SU-DHL-6 (cell line): ENCODE data around the gene NHS.

ENCODE experiments used
- H2AFZ ChIP-seq: fragments of 200-600 bp; sonication (generic); 2 replicates; pipeline ENCODE4 v1.6.1; 2014; ENCODE audit warnings: low read depth, mild to moderate bottlenecking, moderate library complexity, mixed read lengths, antibody characterized with exemption, low read length; ENCODE audit not compliant: severe bottlenecking
- H3F3A ChIP-seq: fragments of 200-600 bp; shearing (Covaris generic); 2 replicates; pipeline ENCODE4 v1.6.0; 2016; ENCODE audit warnings: antibody characterized with exemption, mild to moderate bottlenecking; ENCODE audit not compliant: insufficient read depth
- H3K27ac ChIP-seq: fragments of 200-600 bp; sonication (generic); 2 replicates; pipeline ENCODE4 v1.5.1; 2016; ENCODE audit warnings: low read depth, mild to moderate bottlenecking, low read length, moderate library complexity, mixed read lengths
- H3K27me3 ChIP-seq: fragments of 200-600 bp; sonication (generic), shearing (Covaris generic); 2 replicates; pipeline ENCODE4 v1.6.0; 2014; ENCODE audit warnings: mild to moderate bottlenecking, low read length
- H3K36me3 ChIP-seq: fragments of 200-600 bp; sonication (generic); 2 replicates; pipeline ENCODE4 v1.6.1; 2014; ENCODE audit warnings: mild to moderate bottlenecking, low read length, mixed read lengths
- H3K4me2 ChIP-seq: fragments of 300-600, 200-600 bp; shearing (Covaris generic), sonication (generic); 2 replicates; pipeline ENCODE4 v1.6.0; 2014; ENCODE audit warnings: low read length, low read depth, mild to moderate bottlenecking; ENCODE audit not compliant: poor library complexity, severe bottlenecking
- H3K4me3 ChIP-seq: fragments of 200-600 bp; sonication (generic); 2 replicates; pipeline ENCODE4 v1.5.1; 2014; ENCODE audit warnings: antibody characterized with exemption, low read length, mild to moderate bottlenecking, mixed read lengths; ENCODE audit not compliant: insufficient read depth, poor library complexity, severe bottlenecking
- H3K79me2 ChIP-seq: fragments of 200-600 bp; sonication (generic); 2 replicates; pipeline ENCODE4 v1.6.1; 2014; ENCODE audit warnings: mild to moderate bottlenecking, low read length, moderate library complexity; ENCODE audit not compliant: insufficient read depth
- H3K9ac ChIP-seq: fragments of 200-600 bp; sonication (generic); 2 replicates; pipeline ENCODE4 v1.7.0; 2014; ENCODE audit warnings: mild to moderate bottlenecking, low read length
- H3K9me2 ChIP-seq: fragments of 200-600 bp; sonication (generic); replicated peaks from 2 replicates; pipeline ENCODE4 v1.6.1; 2014; ENCODE audit warnings: low read length; ENCODE audit not compliant: insufficient read depth
- H3K9me3 ChIP-seq: fragments of 200-600 bp; sonication (generic); 2 replicates; pipeline ENCODE4 v1.6.1; 2014; ENCODE audit warnings: low read length, mixed read lengths; ENCODE audit not compliant: insufficient read depth
- H4K20me1 ChIP-seq: fragments of 200-600 bp; sonication (generic); 2 replicates; pipeline ENCODE4 v1.6.1; 2014; ENCODE audit warnings: low read depth, mild to moderate bottlenecking, antibody characterized with exemption, low read length, moderate library complexity, mixed read lengths
- CTCF ChIP-seq: fragments of 200-600 bp; sonication (generic); IDR thresholded peaks from one replicate; pipeline ENCODE4 v1.5.1; 2017; ENCODE audit warnings: antibody characterized with exemption, mild to moderate bottlenecking, low read length, moderate library complexity; ENCODE audit not compliant: insufficient read depth, poor library complexity, severe bottlenecking
- EZH2phosphoT487 ChIP-seq: fragments of 200-600 bp; sonication (generic), shearing (Covaris generic); conservative IDR thresholded peaks from 2 replicates; pipeline ENCODE4 v1.6.1; 2018; ENCODE audit warnings: mild to moderate bottlenecking, antibody characterized with exemption, low read length, moderate library complexity, mixed read lengths

The NHS gene

GRCh38 chrX:17440258-17440657, 65.3 kb downstream of the NHS start:
- Histone ChIP-seq H3K27me3 (no peaks in the 10 kb centered on the region), H3K9ac (no peak overlapping the region), H3K27ac (no peak overlapping the region), H3K36me3 (no peaks in the 10 kb centered on the region), H3K9me2 (no peaks in the 10 kb centered on the region), H3F3A (no peaks in the 10 kb centered on the region), H3K9me3 (no peaks in the 10 kb centered on the region), H3K4me3 (no peak overlapping the region), H4K20me1 (no peaks in the 10 kb centered on the region), H2AFZ (no peak overlapping the region), H3K4me2 (no peak overlapping the region), H3K79me2 (no peaks in the 10 kb centered on the region)
- TF ChIP-seq CTCF (no peak), EZH2phosphoT487 (no peak)

- Histone ChIP-seq H2AFZ (no peak overlapping the region), H3K79me2 (no peaks in the 10 kb centered on the region), H3K27me3 (no peaks in the 10 kb centered on the region), H3K36me3 (no peaks in the 10 kb centered on the region), H3K9me2 (no peaks in the 10 kb centered on the region), H4K20me1 (no peaks in the 10 kb centered on the region), H3K4me2 (no peak overlapping the region), H3F3A (no peaks in the 10 kb centered on the region), H3K27ac (no peak overlapping the region), H3K9me3 (no peaks in the 10 kb centered on the region), H3K4me3 (no peak overlapping the region), H3K9ac (no peak overlapping the region)
- TF ChIP-seq CTCF (no peak), EZH2phosphoT487 (no peak)
Observed at GRCh38 chrX:17440836-17441235, 65.8 kb downstream of the NHS start.

- Histone ChIP-seq H2AFZ (no peak overlapping the region), H3K9me3 (no peaks in the 10 kb centered on the region), H3F3A (no peaks in the 10 kb centered on the region), H3K79me2 (no peaks in the 10 kb centered on the region), H3K9ac (no peak overlapping the region), H3K27ac (no peak overlapping the region), H3K9me2 (no peaks in the 10 kb centered on the region), H4K20me1 (no peaks in the 10 kb centered on the region), H3K27me3 (no peaks in the 10 kb centered on the region), H3K4me2 (no peak overlapping the region), H3K4me3 (no peak overlapping the region), H3K36me3 (no peaks in the 10 kb centered on the region)
- TF ChIP-seq EZH2phosphoT487 (no peak), CTCF (no peak)
Observed at GRCh38 chrX:17441965-17442364, 67.0 kb downstream of the NHS start.

- Histone ChIP-seq H3K4me3 (no peak overlapping the region), H2AFZ (no peak overlapping the region), H3K4me2 (no peak overlapping the region), H3K36me3 (no peaks in the 10 kb centered on the region), H3K9ac (no peak overlapping the region), H3F3A (no peaks in the 10 kb centered on the region), H3K27ac (no peak overlapping the region), H3K9me3 (no peaks in the 10 kb centered on the region), H4K20me1 (no peaks in the 10 kb centered on the region), H3K79me2 (no peaks in the 10 kb centered on the region), H3K9me2 (no peaks in the 10 kb centered on the region), H3K27me3 (no peaks in the 10 kb centered on the region)
- TF ChIP-seq EZH2phosphoT487 (no peak), CTCF (no peak)
Observed at GRCh38 chrX:17442898-17443297, 67.9 kb downstream of the NHS start.
